Measurements from ENCODE around the gene MACROD1. TPM values are rescaled to one million over a fixed set of nuclear protein-coding genes. Genes with fewer than 3 reads are reported as not detected.

MACROD1 gene
- total RNA-seq, 2 donors from 2014 or later: 50.7 to 59.0 TPM

DNA sequence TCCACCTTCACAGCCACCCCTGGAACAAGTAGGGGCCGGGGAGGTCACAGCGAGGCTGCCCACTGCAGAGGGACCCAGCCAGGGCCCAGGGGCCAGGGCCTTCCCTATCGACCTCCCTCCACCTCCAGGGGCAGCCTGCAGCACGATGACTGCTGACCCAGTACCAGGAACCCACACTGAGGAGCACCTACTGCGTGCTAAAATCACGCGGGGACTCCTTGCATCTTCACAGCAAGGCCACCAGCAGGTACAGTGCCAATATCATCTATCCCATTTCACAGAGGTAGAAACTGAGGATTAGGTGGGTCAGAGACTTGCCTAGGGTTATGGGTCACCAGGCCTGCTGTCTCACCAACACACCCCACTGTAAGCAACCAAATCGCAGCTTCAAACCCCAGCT is 14.6 kb downstream of the MACROD1 start:
- peaks cover 0 to 35% of the 10 kb centered on the region in 2 donors for H3K4me1 ChIP-seq
- TF ChIP-seq, protein P1, sequence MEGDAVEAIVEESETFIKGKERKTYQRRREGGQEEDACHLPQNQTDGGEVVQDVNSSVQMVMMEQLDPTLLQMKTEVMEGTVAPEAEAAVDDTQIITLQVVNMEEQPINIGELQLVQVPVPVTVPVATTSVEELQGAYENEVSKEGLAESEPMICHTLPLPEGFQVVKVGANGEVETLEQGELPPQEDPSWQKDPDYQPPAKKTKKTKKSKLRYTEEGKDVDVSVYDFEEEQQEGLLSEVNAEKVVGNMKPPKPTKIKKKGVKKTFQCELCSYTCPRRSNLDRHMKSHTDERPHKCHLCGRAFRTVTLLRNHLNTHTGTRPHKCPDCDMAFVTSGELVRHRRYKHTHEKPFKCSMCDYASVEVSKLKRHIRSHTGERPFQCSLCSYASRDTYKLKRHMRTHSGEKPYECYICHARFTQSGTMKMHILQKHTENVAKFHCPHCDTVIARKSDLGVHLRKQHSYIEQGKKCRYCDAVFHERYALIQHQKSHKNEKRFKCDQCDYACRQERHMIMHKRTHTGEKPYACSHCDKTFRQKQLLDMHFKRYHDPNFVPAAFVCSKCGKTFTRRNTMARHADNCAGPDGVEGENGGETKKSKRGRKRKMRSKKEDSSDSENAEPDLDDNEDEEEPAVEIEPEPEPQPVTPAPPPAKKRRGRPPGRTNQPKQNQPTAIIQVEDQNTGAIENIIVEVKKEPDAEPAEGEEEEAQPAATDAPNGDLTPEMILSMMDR (IDR thresholded peaks at IDR 0.05): no peak
- no peaks in the 10 kb centered on the region for H3K27me3 ChIP-seq
- no peaks in the 10 kb centered on the region for H3K9me3 ChIP-seq
- H3K27ac ChIP-seq: peak overlapping the region; percentile 49 to 69
- H3K4me3 ChIP-seq: no peak overlapping the region
- no peak for DNase-seq (ENCODE audit: low spot score)
- no peaks in the 10 kb centered on the region for H3K36me3 ChIP-seq

DNA sequence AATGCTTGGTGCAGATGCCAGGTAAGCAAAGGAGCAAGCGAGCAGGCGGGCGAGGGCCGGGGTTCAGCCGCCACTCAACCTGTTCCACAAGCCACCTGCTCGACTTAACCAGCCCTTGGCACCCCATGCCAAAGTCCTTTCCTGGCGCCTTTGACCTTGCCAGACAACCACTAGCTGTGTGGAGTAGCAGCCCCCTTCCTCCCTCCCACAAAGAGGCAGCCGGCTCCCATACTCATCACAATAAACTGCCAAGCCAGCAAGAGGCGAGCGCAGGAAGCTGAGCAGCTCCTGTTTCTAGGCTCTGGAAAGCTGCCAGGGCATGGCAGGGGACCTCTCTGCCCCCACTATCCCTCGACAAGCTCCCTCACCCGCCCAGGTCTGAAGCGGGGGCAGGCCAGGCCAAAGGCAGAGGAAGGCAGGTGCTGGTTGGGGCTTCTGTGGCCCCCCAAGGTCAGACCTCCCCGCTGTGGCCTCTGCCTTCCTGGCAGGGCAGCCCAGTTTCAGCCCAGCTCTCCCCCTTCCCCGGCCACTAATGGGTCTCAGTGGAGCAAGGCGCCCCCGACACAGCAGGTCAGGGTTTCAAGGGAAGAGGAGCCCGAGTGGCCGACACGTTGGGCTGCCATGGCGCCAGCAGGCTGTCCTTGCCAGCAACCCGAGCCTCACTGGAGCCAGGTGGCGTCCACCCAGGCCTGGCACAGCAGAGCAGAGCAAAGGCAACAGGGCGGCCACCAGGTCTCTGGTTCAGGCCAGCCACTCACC is 15.3 kb downstream of the MACROD1 start:
- TF ChIP-seq, protein P1 (IDR thresholded peaks at IDR 0.05): no peak
- DNase-seq (ENCODE audit: low spot score): no peak
- H3K9me3 ChIP-seq: no peaks in the 10 kb centered on the region
- H3K4me3 ChIP-seq: no peak overlapping the region
- peak overlapping the region; percentile 49 to 69 for H3K27ac ChIP-seq
- H3K27me3 ChIP-seq: no peaks in the 10 kb centered on the region
- H3K4me1 ChIP-seq: peaks cover 0 to 35% of the 10 kb centered on the region in 2 donors
- no peaks in the 10 kb centered on the region for H3K36me3 ChIP-seq

DNA sequence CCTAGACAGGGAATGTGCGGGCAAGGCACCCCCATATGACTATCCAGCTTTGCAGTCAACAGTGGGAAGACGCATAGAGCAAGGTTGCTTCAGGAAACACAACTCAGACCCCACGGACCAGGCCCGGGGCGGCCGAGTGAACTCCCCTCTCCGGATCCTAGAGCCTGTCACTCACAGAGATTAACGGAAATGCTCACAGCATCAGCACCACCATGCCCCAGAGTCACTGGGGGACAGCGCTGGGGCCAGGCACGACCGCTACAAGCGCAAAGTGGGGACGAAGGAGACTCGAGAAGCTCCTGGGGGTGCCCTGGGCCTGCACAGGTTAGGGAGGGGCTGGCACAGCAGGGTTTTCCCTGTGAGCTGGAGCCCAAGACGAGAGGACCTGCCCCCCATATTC is 15.9 kb downstream of the MACROD1 start:
- no peak overlapping the region for H3K27ac ChIP-seq
- H3K4me3 ChIP-seq: no peak overlapping the region
- peaks cover 0 to 35% of the 10 kb centered on the region in 2 donors for H3K4me1 ChIP-seq
- H3K27me3 ChIP-seq: no peaks in the 10 kb centered on the region
- DNase-seq (ENCODE audit: low spot score): no peak
- TF ChIP-seq, protein P1 (IDR thresholded peaks at IDR 0.05): no peak
- no peaks in the 10 kb centered on the region for H3K36me3 ChIP-seq
- no peaks in the 10 kb centered on the region for H3K9me3 ChIP-seq

DNA sequence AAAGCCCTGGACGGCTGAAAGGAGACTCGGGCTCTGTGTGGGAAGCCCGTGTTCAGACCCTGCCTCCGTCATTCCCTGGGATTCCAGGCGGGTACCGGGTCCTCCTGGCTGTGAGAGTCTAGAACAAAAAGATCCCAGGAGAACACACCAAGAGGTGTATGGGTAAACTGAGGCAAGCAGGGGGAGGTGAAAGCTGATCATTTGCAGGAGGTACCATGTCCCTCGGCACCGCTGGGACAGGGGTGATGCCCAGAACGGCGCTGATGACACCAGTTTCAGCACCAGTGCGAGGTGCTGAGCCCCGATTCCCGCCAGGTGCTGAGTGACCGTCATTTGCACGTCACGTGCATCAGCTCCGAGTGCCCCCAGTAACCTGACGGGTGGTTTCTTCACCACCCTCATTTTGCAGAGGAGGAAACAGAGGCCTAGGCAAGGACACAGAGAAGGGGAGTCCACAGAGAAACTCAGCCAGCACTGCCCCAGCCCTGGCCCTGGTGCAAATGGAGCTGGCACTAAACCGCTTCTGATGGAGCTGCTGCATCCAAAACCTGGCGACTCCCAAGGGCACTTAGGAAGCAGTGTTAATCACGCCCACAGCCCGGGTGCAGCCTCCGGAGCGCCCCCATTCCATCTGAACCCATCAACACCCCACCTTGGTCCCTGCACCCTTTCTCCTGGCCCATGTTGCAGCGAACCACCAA is 16.8 kb downstream of the MACROD1 start:
- DNase-seq (ENCODE audit: low spot score): no peak
- Histone ChIP-seq H3K27me3 (no peaks in the 10 kb centered on the region), H3K4me1 (peaks cover 0 to 35% of the 10 kb centered on the region in 2 donors), H3K36me3 (no peaks in the 10 kb centered on the region), H3K27ac (peak overlapping the region in 1 of 2 donors; percentile 54), H3K9me3 (no peaks in the 10 kb centered on the region), H3K4me3 (no peak overlapping the region)
- TF ChIP-seq, protein P1 (IDR thresholded peaks at IDR 0.05): no peak

DNA sequence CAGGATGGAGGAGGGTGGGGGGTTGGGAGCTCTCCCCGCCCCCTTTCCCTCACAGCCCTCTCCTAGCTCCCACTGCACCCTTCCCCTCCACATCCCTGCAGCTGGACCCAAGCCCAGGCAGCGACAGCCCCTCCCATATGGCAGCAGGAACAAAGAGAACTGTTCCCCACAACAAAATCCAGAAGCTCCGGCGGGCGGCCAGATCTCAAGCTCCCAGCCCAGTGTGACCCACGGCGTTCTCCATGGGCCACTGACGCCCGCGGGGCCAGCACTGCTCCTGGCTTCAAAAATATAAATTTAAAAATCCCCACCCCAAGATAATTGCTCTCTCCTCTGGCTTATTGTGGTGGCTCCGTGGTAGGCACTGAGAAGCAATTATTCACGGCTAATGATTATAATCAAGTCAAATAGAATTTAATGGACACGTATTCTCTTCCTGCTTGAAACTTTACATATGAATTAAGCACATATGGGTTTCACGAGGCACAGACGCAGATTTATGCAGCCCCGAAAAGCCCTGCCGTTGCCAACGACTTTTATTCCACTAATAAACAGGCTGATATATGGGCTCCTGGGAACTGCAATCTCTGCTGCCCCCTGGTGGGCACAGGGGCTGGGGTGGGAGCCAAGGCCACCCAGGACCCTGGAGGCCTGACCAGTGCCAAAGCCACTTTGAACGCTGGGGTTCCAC is 17.5 kb downstream of the MACROD1 start:
- H3K4me1 ChIP-seq: peaks cover 0 to 35% of the 10 kb centered on the region in 2 donors
- peak; percentile 70 for DNase-seq (ENCODE audit: low spot score)
- H3K36me3 ChIP-seq: no peaks in the 10 kb centered on the region

More for the DNA sequence above, 17.5 kb downstream of the MACROD1 start:
- H3K4me3 ChIP-seq: peak overlapping the region; percentile 9 to 24
- TF ChIP-seq, protein P1 (IDR thresholded peaks at IDR 0.05): peak; percentile 95
- H3K9me3 ChIP-seq: no peaks in the 10 kb centered on the region
- H3K27ac ChIP-seq: peak overlapping the region; percentile 54 to 70
- no peaks in the 10 kb centered on the region for H3K27me3 ChIP-seq
